Thoracic aorta (tissue), 2 donors: ENCODE results near the gene GIMAP1. TPM values are rescaled to one million over a fixed set of nuclear protein-coding genes. Genes with fewer than 3 reads are reported as not detected.

Source experiments
- ATAC-seq: fragments of 150-250 bp; one replicate; pipeline ENCODE4 v1.8.0; 2017; ENCODE audit warnings: low read depth; ENCODE audit not compliant: insufficient number of reproducible peaks, low FRiP score
- DNase-seq: peaks from one replicate; pipeline ENCODE4 v3.0.0-alpha.2; 2020; ENCODE audit warnings: low spot score
- H3K27ac ChIP-seq, 2 donors: fragments of 200-600 bp; sonication (generic); 1 replicate in 1 of 2; 2 replicates in 1 of 2; pipeline ENCODE4 v1.5.1; 2016; ENCODE audit warnings: mild to moderate bottlenecking in 2 of 2, moderate library complexity in 2 of 2
- H3K27me3 ChIP-seq: fragments of 200-600 bp; sonication (generic); replicated peaks from 2 replicates; pipeline ENCODE4 v1.6.0; 2016; ENCODE audit warnings: mild to moderate bottlenecking; ENCODE audit not compliant: insufficient read depth
- H3K36me3 ChIP-seq: fragments of 200-600 bp; sonication (generic); one replicate; pipeline ENCODE4 v1.5.1; 2016
- H3K4me1 ChIP-seq, 2 donors: fragments of 200-600 bp; sonication (generic); 1 replicate in 1 of 2; 2 replicates in 1 of 2; pipeline versions ENCODE4 v1.5.1 to v1.6.0; 2016; ENCODE audit warnings: low read depth in 2 of 2, mild to moderate bottlenecking in 1 of 2; ENCODE audit not compliant: control insufficient read depth in 1 of 2
- H3K4me3 ChIP-seq: fragments of 200-600 bp; sonication (generic); 2 replicates; pipeline ENCODE4 v1.5.1; 2016; ENCODE audit warnings: mild to moderate bottlenecking
- H3K9me3 ChIP-seq: fragments of 200-600 bp; sonication (generic); 2 replicates; pipeline ENCODE4 v1.5.1; 2016
- CTCF ChIP-seq: fragments of 200-600 bp; sonication (generic); IDR thresholded peaks from one replicate; pipeline ENCODE4 v1.5.1; 2019; ENCODE audit warnings: antibody characterized with exemption
- total RNA-seq, 2 donors: library from RNA; depleted of rRNA; stranded (reverse); fragments of >200 nt; gene quantifications; one replicate each; pipeline versions ENCODE4 v1.1.0 to v1.2.3, GENCODE V29; 2016

GIMAP1 gene
- total RNA-seq, 2 donors from 2014 or later: 4.2 to 7.8 TPM

GRCh38 chr7:150753239-150753638 lies 36.8 kb downstream of the GIMAP1 start:
- no peak overlapping the region for H3K27ac ChIP-seq
- H3K36me3 ChIP-seq: no peaks in the 10 kb centered on the region
- ATAC-seq (no peak), DNase-seq (no peak)
- no peaks in the 10 kb centered on the region for H3K9me3 ChIP-seq
- H3K4me1 ChIP-seq: no peaks in the 10 kb centered on the region
- no peaks in the 10 kb centered on the region for H3K27me3 ChIP-seq
- TF ChIP-seq CTCF: no peak
- no peak overlapping the region for H3K4me3 ChIP-seq

GRCh38 chr7:150753826-150754603 lies 37.6 kb downstream of the GIMAP1 start:
- Histone ChIP-seq H3K4me3 (no peak overlapping the region), H3K36me3 (no peaks in the 10 kb centered on the region), H3K27ac (no peak overlapping the region), H3K27me3 (no peaks in the 10 kb centered on the region), H3K9me3 (no peaks in the 10 kb centered on the region), H3K4me1 (no peaks in the 10 kb centered on the region)
- no peak for ATAC-seq
- no peak for DNase-seq
- no peak for TF ChIP-seq CTCF

GRCh38 chr7:150754951-150755350 lies 38.5 kb downstream of the GIMAP1 start:
- Histone ChIP-seq H3K4me1 (no peaks in the 10 kb centered on the region), H3K9me3 (no peaks in the 10 kb centered on the region), H3K27ac (no peak overlapping the region), H3K4me3 (no peak overlapping the region), H3K36me3 (no peaks in the 10 kb centered on the region), H3K27me3 (no peaks in the 10 kb centered on the region)
- ATAC-seq (no peak), DNase-seq (no peak)
- TF ChIP-seq CTCF: no peak

GRCh38 chr7:150755473-150756099 lies 39.2 kb downstream of the GIMAP1 start:
- Histone ChIP-seq H3K27me3 (no peaks in the 10 kb centered on the region), H3K27ac (no peak overlapping the region), H3K4me3 (no peak overlapping the region), H3K4me1 (no peaks in the 10 kb centered on the region), H3K9me3 (no peaks in the 10 kb centered on the region), H3K36me3 (no peaks in the 10 kb centered on the region)
- no peak for TF ChIP-seq CTCF
- DNase-seq: no peak
- ATAC-seq: no peak

- no peak for TF ChIP-seq CTCF
- ATAC-seq (no peak), DNase-seq (no peak)
- H3K27ac ChIP-seq: no peak overlapping the region
- no peak overlapping the region for H3K4me3 ChIP-seq
- no peaks in the 10 kb centered on the region for H3K4me1 ChIP-seq
- no peaks in the 10 kb centered on the region for H3K9me3 ChIP-seq
- H3K36me3 ChIP-seq: no peaks in the 10 kb centered on the region
- H3K27me3 ChIP-seq: no peaks in the 10 kb centered on the region
These were observed 39.8 kb downstream of the GIMAP1 start for GRCh38 chr7:150756166-150756565.
